ENCODE measurements around the gene PINK1. TPM values are rescaled to one million over a fixed set of nuclear protein-coding genes. Genes with fewer than 3 reads are reported as not detected.
A peak's percentile ranks its signal among the peaks of the same experiment; 100 is the strongest.

The PINK1 gene
- 25.1 TPM for polyA plus RNA-seq (2013, experiment 1 of 4)
- 21.9 TPM for polyA plus RNA-seq (2013, experiment 2 of 4)
- 18.4 TPM for polyA plus RNA-seq (2013, experiment 3 of 4)
- polyA plus RNA-seq (2013, experiment 4 of 4): 21.4 TPM

DNA sequence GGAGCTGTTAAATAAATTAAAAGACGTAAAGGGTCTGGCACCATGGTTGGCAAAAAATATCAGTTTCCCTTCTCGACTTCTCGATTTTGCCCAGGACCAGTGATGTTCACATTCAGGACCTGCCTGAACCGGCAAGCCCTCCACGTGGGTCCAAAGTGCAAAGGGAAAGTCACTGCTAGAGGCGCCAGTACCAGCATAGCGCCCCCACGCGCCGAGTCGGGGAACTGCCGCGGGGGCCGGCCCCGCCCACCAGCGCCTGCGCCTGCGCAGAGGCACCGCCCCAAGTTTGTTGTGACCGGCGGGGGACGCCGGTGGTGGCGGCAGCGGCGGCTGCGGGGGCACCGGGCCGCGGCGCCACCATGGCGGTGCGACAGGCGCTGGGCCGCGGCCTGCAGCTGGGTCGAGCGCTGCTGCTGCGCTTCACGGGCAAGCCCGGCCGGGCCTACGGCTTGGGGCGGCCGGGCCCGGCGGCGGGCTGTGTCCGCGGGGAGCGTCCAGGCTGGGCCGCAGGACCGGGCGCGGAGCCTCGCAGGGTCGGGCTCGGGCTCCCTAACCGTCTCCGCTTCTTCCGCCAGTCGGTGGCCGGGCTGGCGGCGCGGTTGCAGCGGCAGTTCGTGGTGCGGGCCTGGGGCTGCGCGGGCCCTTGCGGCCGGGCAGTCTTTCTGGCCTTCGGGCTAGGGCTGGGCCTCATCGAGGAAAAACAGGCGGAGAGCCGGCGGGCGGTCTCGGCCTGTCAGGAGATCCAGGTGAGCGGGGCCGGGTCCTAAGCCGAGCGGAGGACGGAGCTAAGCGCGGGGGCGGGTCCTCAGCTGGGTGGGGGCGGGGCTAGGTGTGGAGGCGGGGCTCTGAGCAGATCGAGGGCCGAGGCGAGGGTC lies at the start of gene PINK1:
Gene PINK1 (plus strand): TSS at position 269 of the 875 bp plus-strand sequence. CDS start 91 bp downstream, at position 360.
- H3K9me3 ChIP-seq (ENCODE audit: control insufficient read depth, low read length): no peaks in the 10 kb centered on the region
- peak within 1 kb of the TSS; percentile 87 for H3K4me3 ChIP-seq (ENCODE audit: insufficient read depth, low read depth, low read length)
- WGBS, 2 experiments: 3% methylated on average over 93 of the region's 93 CpGs
- H3K36me3 ChIP-seq (ENCODE audit: control insufficient read depth, insufficient read depth, low read length): no peaks in the 10 kb centered on the region
- H3K4me1 ChIP-seq (ENCODE audit: control insufficient read depth, insufficient read depth, low read length): no peaks in the 10 kb centered on the region
- H3K27me3 ChIP-seq (ENCODE audit: control insufficient read depth, insufficient read depth, low read length, poor library complexity, severe bottlenecking): no peaks in the 10 kb centered on the region
- H3K27ac ChIP-seq (ENCODE audit: insufficient read depth, low read depth, low read length, poor library complexity, severe bottlenecking): peak within 1 kb of the TSS; percentile 68

DNA sequence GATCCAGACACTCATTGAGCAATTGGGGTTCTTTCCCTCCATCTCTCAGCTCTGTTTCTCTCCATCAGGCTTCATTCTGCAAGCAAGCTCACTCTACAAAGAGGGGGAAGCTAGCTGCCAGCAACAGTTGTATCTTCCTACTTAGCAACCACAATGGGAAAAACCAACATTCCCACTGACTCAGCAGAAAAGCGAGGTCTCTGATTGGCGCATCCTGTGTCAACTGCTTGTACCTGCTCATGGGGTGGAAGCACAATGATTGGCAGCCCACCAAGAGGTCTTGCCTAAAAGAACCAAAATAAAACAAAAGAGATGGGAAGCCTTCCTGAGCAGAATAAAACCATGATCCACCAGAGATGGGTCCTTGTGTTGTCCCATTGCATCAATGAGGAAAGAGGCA lies 48.4 kb upstream of the PINK1 start:
- peaks cover 11% of the 10 kb centered on the region for H3K4me1 ChIP-seq (ENCODE audit: control insufficient read depth, insufficient read depth, low read length)
- WGBS, 2 experiments: 45 to 61% methylated on average over 2 of the region's 2 CpGs
- H3K27ac ChIP-seq (ENCODE audit: insufficient read depth, low read depth, low read length, poor library complexity, severe bottlenecking): no peak overlapping the region
- no peaks in the 10 kb centered on the region for H3K9me3 ChIP-seq (ENCODE audit: control insufficient read depth, low read length)
- H3K4me3 ChIP-seq (ENCODE audit: insufficient read depth, low read depth, low read length): no peak overlapping the region
- H3K27me3 ChIP-seq (ENCODE audit: control insufficient read depth, insufficient read depth, low read length, poor library complexity, severe bottlenecking): no peaks in the 10 kb centered on the region
- no peaks in the 10 kb centered on the region for H3K36me3 ChIP-seq (ENCODE audit: control insufficient read depth, insufficient read depth, low read length)

DNA sequence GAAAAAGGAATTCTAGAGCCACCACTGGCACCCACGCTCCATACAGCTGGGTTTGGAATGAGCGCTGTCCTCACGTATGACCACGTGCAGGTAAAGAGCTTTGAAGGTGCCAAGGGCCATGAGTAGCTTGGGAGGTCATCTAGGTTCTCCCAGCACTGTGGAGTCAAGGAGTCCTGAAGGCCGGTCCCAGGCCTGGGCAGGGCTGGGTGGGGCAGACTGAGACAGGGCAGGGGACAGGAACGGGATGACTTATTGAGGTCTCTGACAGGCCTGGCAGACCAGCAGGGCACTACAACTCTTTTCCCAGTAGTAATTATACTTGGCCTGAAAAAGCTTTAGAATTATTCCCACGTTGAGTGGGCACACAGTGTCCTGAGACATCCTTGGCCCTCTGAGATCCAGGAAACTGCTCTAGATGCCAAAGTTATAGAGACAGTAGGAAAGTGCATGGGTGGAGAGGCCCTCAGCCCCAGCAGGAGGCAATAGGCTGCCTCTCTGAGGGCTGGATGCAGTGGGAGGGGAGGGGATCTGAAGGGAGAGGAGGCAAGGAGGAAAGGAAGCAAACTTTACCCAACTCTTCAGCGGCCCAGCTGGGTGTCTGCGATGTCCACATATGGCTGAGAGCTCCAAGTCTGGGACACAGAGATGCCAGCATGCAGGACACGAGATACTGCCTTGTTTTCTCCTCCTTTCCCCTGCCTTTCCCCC lies 46.2 kb upstream of the PINK1 start:
- no peak overlapping the region for H3K27ac ChIP-seq (ENCODE audit: insufficient read depth, low read depth, low read length, poor library complexity, severe bottlenecking)

DNA sequence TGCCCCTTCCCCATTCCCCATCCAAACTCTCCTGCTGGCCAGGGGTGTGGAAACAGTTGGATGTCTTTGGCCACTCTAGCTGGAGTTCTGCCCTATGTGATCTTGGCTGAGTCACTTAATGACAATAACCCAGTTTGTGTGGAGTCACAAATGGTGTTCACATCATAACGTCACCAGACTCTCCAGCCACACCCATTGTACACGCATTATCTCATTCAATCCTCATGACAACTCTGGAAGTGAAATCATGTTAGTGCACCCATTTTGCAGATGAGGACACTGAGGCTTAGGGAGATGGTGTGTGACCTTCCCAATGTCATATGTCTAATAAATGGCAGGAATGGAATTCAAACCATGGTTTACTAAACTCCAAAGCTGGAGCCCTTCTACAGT lies 45.6 kb upstream of the PINK1 start:
- H3K27ac ChIP-seq (ENCODE audit: insufficient read depth, low read depth, low read length, poor library complexity, severe bottlenecking): no peak overlapping the region
- H3K27me3 ChIP-seq (ENCODE audit: control insufficient read depth, insufficient read depth, low read length, poor library complexity, severe bottlenecking): no peaks in the 10 kb centered on the region
- no peaks in the 10 kb centered on the region for H3K9me3 ChIP-seq (ENCODE audit: control insufficient read depth, low read length)
- no peaks in the 10 kb centered on the region for H3K36me3 ChIP-seq (ENCODE audit: control insufficient read depth, insufficient read depth, low read length)
- no peak overlapping the region for H3K4me3 ChIP-seq (ENCODE audit: insufficient read depth, low read depth, low read length)
- 84 to 88% methylated on average over 2 of the region's 2 CpGs for WGBS, 2 experiments
- H3K4me1 ChIP-seq (ENCODE audit: control insufficient read depth, insufficient read depth, low read length): peaks cover 18% of the 10 kb centered on the region

More for the DNA sequence above, 46.2 kb upstream of the PINK1 start:
- Histone ChIP-seq H3K27me3 (ENCODE audit: control insufficient read depth, insufficient read depth, low read length, poor library complexity, severe bottlenecking) (no peaks in the 10 kb centered on the region), H3K4me3 (ENCODE audit: insufficient read depth, low read depth, low read length) (no peak overlapping the region), H3K9me3 (ENCODE audit: control insufficient read depth, low read length) (no peaks in the 10 kb centered on the region), H3K36me3 (ENCODE audit: control insufficient read depth, insufficient read depth, low read length) (no peaks in the 10 kb centered on the region), H3K4me1 (ENCODE audit: control insufficient read depth, insufficient read depth, low read length) (peaks cover 18% of the 10 kb centered on the region)
- 74 to 79% methylated on average over 10 of the region's 10 CpGs for WGBS, 2 experiments

DNA sequence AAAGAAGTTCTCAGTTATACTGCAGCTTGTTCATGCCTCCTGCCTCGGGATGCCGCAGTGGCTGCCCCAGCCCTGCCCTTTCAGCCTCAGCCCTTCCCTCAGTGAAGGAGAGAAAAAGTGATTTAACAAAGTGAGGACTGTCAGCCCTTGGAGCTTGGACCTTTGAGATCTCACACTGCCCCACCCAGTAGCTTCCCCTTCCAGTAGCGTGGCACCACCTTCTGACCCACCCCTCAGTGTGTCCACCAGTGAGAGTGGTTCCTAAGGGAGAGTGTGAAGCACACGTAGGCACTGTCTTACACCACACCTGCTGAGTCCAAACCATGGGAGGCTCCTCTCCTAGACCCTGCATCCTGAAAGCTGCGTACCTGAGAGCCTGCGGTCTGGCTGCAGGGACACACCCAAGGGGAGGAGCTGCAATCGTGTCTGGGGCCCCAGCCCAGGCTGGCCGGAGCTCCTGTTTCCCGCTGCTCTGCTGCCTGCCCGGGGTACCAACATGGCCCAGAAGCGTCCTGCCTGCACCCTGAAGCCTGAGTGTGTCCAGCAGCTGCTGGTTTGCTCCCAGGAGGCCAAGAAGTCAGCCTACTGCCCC lies 44.5 kb upstream of the PINK1 start, which contains the start of gene CDA:
Gene CDA (plus strand): TSS at position 464 of the 592 bp plus-strand sequence. CDS start 33 bp downstream, at position 497.
- Histone ChIP-seq H3K27ac (ENCODE audit: insufficient read depth, low read depth, low read length, poor library complexity, severe bottlenecking) (no peak within 1 kb of the TSS), H3K4me1 (ENCODE audit: control insufficient read depth, insufficient read depth, low read length) (peaks cover 18% of the 10 kb centered on the region), H3K36me3 (ENCODE audit: control insufficient read depth, insufficient read depth, low read length) (no peaks in the 10 kb centered on the region), H3K4me3 (ENCODE audit: insufficient read depth, low read depth, low read length) (no peak within 1 kb of the TSS), H3K27me3 (ENCODE audit: control insufficient read depth, insufficient read depth, low read length, poor library complexity, severe bottlenecking) (no peaks in the 10 kb centered on the region), H3K9me3 (ENCODE audit: control insufficient read depth, low read length) (no peaks in the 10 kb centered on the region)
- 42 to 48% methylated on average over 11 of the region's 11 CpGs for WGBS, 2 experiments

DNA sequence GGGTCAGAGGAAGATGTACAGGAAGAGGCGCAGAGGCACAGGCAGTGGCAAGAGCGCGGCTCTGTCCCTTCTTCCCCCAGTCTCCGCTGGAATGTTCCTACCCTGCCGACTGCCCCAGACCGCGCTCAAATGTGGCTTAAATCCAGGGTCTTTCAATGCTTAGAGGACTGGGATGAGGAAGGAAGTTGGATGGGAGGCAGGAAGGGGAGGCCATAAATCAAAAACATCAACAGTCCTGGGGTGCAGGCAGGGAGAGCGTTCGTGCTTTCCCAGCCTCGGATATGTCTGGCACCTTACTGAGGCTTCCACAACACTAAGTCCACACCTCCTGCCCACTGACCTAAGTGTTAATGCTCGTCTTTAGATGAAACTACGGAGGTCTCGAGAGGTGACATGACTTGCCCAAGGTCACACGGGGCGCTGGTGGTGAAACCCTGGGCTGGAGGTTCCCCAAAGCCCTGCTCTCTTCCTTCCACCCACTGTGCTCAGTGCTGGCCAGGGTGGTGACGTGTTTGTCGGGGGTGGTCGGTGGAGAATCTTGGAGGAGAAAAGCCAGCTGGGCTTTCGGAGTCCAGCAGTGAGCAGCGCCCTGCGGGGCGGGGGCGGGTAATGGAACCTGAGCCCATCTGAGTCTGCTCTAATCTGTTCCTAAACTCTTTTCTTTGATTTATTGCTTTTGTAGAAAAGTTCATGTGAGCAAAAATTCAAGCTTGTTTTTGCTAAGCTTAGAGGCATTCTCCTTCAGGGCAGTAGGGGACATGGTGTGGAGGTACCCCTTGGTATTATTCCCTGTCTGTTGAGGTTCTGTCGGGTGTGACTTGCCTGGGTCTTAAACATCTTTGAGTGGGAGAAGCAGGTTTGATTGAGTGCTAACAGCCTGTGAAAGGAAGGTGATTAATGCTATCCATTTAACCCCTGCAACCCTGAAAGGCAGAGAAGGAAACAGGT lies 43.7 kb upstream of the PINK1 start:
- no peaks in the 10 kb centered on the region for H3K36me3 ChIP-seq (ENCODE audit: control insufficient read depth, insufficient read depth, low read length)
- H3K27ac ChIP-seq (ENCODE audit: insufficient read depth, low read depth, low read length, poor library complexity, severe bottlenecking): no peak overlapping the region
- no peak overlapping the region for H3K4me3 ChIP-seq (ENCODE audit: insufficient read depth, low read depth, low read length)
- 51 to 53% methylated on average over 24 of the region's 24 CpGs for WGBS, 2 experiments
- peaks cover 18% of the 10 kb centered on the region for H3K4me1 ChIP-seq (ENCODE audit: control insufficient read depth, insufficient read depth, low read length)
- no peaks in the 10 kb centered on the region for H3K9me3 ChIP-seq (ENCODE audit: control insufficient read depth, low read length)
- no peaks in the 10 kb centered on the region for H3K27me3 ChIP-seq (ENCODE audit: control insufficient read depth, insufficient read depth, low read length, poor library complexity, severe bottlenecking)

DNA sequence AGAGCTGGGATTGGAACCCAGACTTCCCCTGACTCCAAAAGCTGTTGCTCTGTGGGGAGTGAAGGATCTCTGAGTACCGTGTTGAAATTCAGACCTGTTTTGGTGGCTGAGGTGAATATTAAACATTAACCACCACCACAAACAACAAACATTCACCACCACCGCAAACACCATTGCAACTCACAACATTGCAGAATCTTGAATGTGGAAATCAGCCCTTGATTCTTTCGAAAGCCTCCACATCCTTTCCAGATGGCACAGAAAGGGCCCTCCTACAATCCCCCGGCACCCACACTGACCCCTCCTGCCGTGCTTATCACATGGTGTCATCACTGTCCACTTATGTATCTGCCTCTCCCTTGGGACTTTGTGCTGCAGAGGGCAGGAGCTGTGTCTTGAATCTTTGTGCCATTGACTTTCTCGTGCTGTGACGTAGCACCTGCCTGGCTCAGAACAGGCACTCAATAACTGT lies 42.9 kb upstream of the PINK1 start:
- Histone ChIP-seq H3K36me3 (ENCODE audit: control insufficient read depth, insufficient read depth, low read length) (no peaks in the 10 kb centered on the region), H3K27ac (ENCODE audit: insufficient read depth, low read depth, low read length, poor library complexity, severe bottlenecking) (no peak overlapping the region), H3K27me3 (ENCODE audit: control insufficient read depth, insufficient read depth, low read length, poor library complexity, severe bottlenecking) (no peaks in the 10 kb centered on the region), H3K4me1 (ENCODE audit: control insufficient read depth, insufficient read depth, low read length) (peaks cover 18% of the 10 kb centered on the region), H3K4me3 (ENCODE audit: insufficient read depth, low read depth, low read length) (no peak overlapping the region), H3K9me3 (ENCODE audit: control insufficient read depth, low read length) (no peaks in the 10 kb centered on the region)
- 76 to 83% methylated on average over 6 to 7 of the region's 7 CpGs for WGBS, 2 experiments

DNA sequence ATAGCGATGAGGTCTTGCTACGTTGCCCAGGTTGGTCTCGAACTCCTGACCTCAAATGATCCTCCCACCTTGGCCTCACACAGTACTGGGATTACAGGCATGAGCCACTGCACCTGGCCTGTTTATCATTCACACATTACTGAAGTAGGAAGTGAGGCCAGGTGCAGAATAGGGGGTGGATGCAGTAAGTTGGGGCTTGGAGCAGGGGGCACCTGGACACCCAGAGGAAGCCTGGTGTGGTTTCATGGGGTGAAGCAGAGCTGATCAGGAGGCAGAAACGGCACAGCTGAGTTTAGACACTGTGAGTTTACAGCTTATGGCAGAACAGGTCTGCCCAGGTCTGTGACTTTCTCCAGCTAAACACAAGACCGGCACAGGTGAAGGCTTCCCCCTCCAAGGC lies 39.5 kb upstream of the PINK1 start:
- Histone ChIP-seq H3K9me3 (ENCODE audit: control insufficient read depth, low read length) (no peaks in the 10 kb centered on the region), H3K4me3 (ENCODE audit: insufficient read depth, low read depth, low read length) (no peak overlapping the region), H3K27ac (ENCODE audit: insufficient read depth, low read depth, low read length, poor library complexity, severe bottlenecking) (no peak overlapping the region), H3K36me3 (ENCODE audit: control insufficient read depth, insufficient read depth, low read length) (no peaks in the 10 kb centered on the region), H3K4me1 (ENCODE audit: control insufficient read depth, insufficient read depth, low read length) (peaks cover 18% of the 10 kb centered on the region), H3K27me3 (ENCODE audit: control insufficient read depth, insufficient read depth, low read length, poor library complexity, severe bottlenecking) (no peaks in the 10 kb centered on the region)
- WGBS, 2 experiments: 94% methylated on average over 5 of the region's 5 CpGs

DNA sequence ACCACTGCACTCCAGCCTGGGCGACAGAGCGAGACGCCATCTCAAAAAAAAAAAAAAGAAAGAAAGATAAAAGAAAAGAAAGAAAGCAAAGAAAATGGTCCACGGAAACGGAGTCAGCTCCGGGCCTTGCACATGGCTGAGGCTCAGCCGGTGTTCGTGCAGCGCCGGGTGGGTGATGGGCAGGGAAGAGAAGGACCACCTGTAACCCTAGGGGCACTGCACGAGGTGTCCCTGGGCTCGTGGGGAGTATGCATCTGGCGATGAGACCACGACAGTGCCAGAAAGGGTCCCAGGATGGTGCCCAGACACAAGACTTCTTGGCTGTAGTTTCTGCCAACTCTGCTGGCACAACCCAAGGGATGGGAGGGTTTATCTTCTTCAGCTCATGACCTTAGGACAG lies 38.5 kb upstream of the PINK1 start:
- no peaks in the 10 kb centered on the region for H3K27me3 ChIP-seq (ENCODE audit: control insufficient read depth, insufficient read depth, low read length, poor library complexity, severe bottlenecking)
- no peaks in the 10 kb centered on the region for H3K9me3 ChIP-seq (ENCODE audit: control insufficient read depth, low read length)
- H3K4me3 ChIP-seq (ENCODE audit: insufficient read depth, low read depth, low read length): no peak overlapping the region
- H3K27ac ChIP-seq (ENCODE audit: insufficient read depth, low read depth, low read length, poor library complexity, severe bottlenecking): no peak overlapping the region
- H3K4me1 ChIP-seq (ENCODE audit: control insufficient read depth, insufficient read depth, low read length): peaks cover 9% of the 10 kb centered on the region
- no peaks in the 10 kb centered on the region for H3K36me3 ChIP-seq (ENCODE audit: control insufficient read depth, insufficient read depth, low read length)
- 89 to 90% methylated on average over 14 of the region's 14 CpGs for WGBS, 2 experiments

Measured in ectodermal cell (in vitro differentiated cells).